K562 (cell line): ENCODE data around the gene ADM. TPM values are rescaled to one million over a fixed set of nuclear protein-coding genes. Genes with fewer than 3 reads are reported as not detected.

Experiments used
- ATAC-seq: fragments of 200-7000 bp; cut with Tn5 transposase; 3 replicates; pipeline ENCODE4 v1.9.1; 2020; ENCODE audit warnings: moderate library complexity
- BruUV-seq: library from RNA; stranded (reverse); fragments of 400-500 nt; replicated peaks from 2 replicates; lab custom pipeline; 2021; lab: Mats Ljungman, UMichigan
- CTCF ChIA-PET: fragments of 300-600 bp; formaldehyde crosslinking; extraction: SDS; loops from one replicate; lab custom pipeline; 2021; ENCODE audit warnings: low intra/inter-chr PET ratio; lab: Yijun Ruan, JAX
- POLR2A ChIA-PET: fragments of 300-600, 350-650 bp; sonication (Branson Sonifier 250); formaldehyde crosslinking; extraction: SDS; loops from one replicate; lab custom pipeline; 2021; ENCODE audit warnings: antibody characterized with exemption, inconsistent platforms; lab: Yijun Ruan, JAX
- DNase-seq, 4 experiments: peaks; one replicate each; pipeline versions ENCODE4 v3.0.0 to v3.0.0-alpha.2; 2011 to 2018; ENCODE audit warnings: low spot score in 3 of 4, mixed read lengths in 3 of 4; ENCODE audit errors: extremely low read depth in 1 of 4
- FAIRE-seq: peaks from 2 replicates; lab custom pipeline; 2011; peaks lifted over from hg19 to GRCh38; lab: Jason Lieb, UNC
- H2AFZ ChIP-seq: 2 replicates; pipeline ENCODE4 v1.6.0; 2011; ENCODE audit warnings: low read depth, low read length, control low read depth, inconsistent platforms
- H3K27ac ChIP-seq: fragments of 200-600 bp; 3 replicates; pipeline ENCODE4 v1.8.0; 2011; ENCODE audit warnings: low read depth, mild to moderate bottlenecking, control low read depth, inconsistent platforms, low read length, moderate library complexity, mixed read lengths; ENCODE audit errors: extremely low read depth
- H3K27me3 ChIP-seq, 2 experiments: fragments of 300-600 bp in 1 of 2; 2 replicates in 1 of 2; 3 replicates in 1 of 2; pipeline versions ENCODE4 v1.6.0 to v1.8.0; 2011; ENCODE audit warnings: inconsistent platforms in 2 of 2, low read length in 2 of 2, mild to moderate bottlenecking in 1 of 2, mixed read lengths in 1 of 2, moderate library complexity in 1 of 2; ENCODE audit not compliant: control insufficient read depth in 2 of 2, insufficient read depth in 2 of 2
- H3K36me3 ChIP-seq: fragments of 300-600 bp; 3 replicates; pipeline ENCODE4 v1.8.0; 2011; ENCODE audit warnings: mild to moderate bottlenecking, low read length, inconsistent platforms; ENCODE audit not compliant: control insufficient read depth, insufficient read depth
- H3K4me1 ChIP-seq, 2 experiments: fragments of 200-600 bp in 1 of 2; replicated peaks in 1 of 2; 2 replicates in 1 of 2; 3 replicates in 1 of 2; pipeline versions ENCODE4 v1.5.1 to v1.8.0; 2011; ENCODE audit warnings: inconsistent platforms in 2 of 2, low read length in 2 of 2, mild to moderate bottlenecking in 1 of 2, mixed read lengths in 1 of 2, moderate library complexity in 1 of 2; ENCODE audit not compliant: control insufficient read depth in 2 of 2, insufficient read depth in 2 of 2
- H3K4me2 ChIP-seq: 2 replicates; pipeline ENCODE4 v1.6.1; 2011; ENCODE audit warnings: low read length, control low read depth, inconsistent platforms, mixed read lengths; ENCODE audit not compliant: insufficient read depth
- H3K4me3 ChIP-seq: fragments of 200-600 bp; sonication (generic), shearing (Covaris generic); 2 replicates; pipeline ENCODE4 v1.5.1; 2016; ENCODE audit warnings: control low read depth, inconsistent platforms
- H3K79me2 ChIP-seq: fragments of 200-600 bp; 3 replicates; pipeline ENCODE4 v1.8.0; 2011; ENCODE audit warnings: low read length, inconsistent platforms; ENCODE audit not compliant: control insufficient read depth, insufficient read depth
- H3K9ac ChIP-seq, 2 experiments: 2 replicates each; pipeline versions ENCODE4 v1.6.0 to v1.6.1; 2011; ENCODE audit warnings: low read depth in 2 of 2, low read length in 2 of 2, control low read depth in 1 of 2, inconsistent platforms in 1 of 2, mild to moderate bottlenecking in 1 of 2, mixed read lengths in 1 of 2; ENCODE audit not compliant: insufficient read depth in 1 of 2
- H3K9me1 ChIP-seq: one replicate; pipeline ENCODE4 v1.6.0; 2011; ENCODE audit warnings: inconsistent platforms, mild to moderate bottlenecking, low read length, moderate library complexity; ENCODE audit not compliant: control insufficient read depth, insufficient read depth
- H3K9me3 ChIP-seq: replicated peaks from 2 replicates; pipeline ENCODE4 v1.5.1; 2011; ENCODE audit warnings: low read depth, low read length, inconsistent platforms; ENCODE audit not compliant: control insufficient read depth, insufficient read depth
- H4K20me1 ChIP-seq: replicated peaks from 2 replicates; pipeline ENCODE4 v1.6.1; 2011; ENCODE audit warnings: low read length, inconsistent platforms, mixed read lengths; ENCODE audit not compliant: control insufficient read depth, insufficient read depth
- PKNOX1 ChIP-seq: fragments of 450-650 bp; IDR thresholded peaks from 2 replicates; pipeline ENCODE4 v1.6.1; 2016
- SLC30A9 ChIP-seq: fragments of 250-450 bp; sonication (Bioruptor Pico); IDR thresholded peaks from 2 replicates; pipeline ENCODE4 v1.8.0; 2022; ENCODE audit warnings: mild to moderate bottlenecking, moderate library complexity
- SMARCA4 ChIP-seq: fragments of 450-650 bp; IDR thresholded peaks from 2 replicates; pipeline ENCODE4 v1.6.1; 2016
- ZBTB1 ChIP-seq: sonication (generic); formaldehyde crosslinking; IDR thresholded peaks from 2 replicates; pipeline ENCODE4 v1.8.1; 2023; ENCODE audit warnings: missing genetic modification reagents, low read depth, mild to moderate bottlenecking, borderline replicate concordance
- ZNF124 ChIP-seq: sonication (generic); formaldehyde crosslinking; IDR thresholded peaks from 2 replicates; pipeline ENCODE4 v1.8.1; 2022; ENCODE audit warnings: missing genetic modification reagents
- WGBS: fragments of 100-300 bp; shearing (Covaris generic); methylation state at CpG from one replicate; pipeline ENCODE4 v1.1.6; 2016; ENCODE audit warnings: low coverage, mixed read lengths; ENCODE audit not compliant: insufficient coverage; ENCODE audit errors: missing lambda C conversion rate; 5-methylcytosine and 5-hydroxymethylcytosine counted together
- in situ Hi-C: fragments of 300-500 bp; cut with MboI; formaldehyde crosslinking; loops from 4 replicates; pipeline ENCODE4 v1.15.0; 2018; ENCODE audit warnings: inconsistent platforms, mixed read lengths
- intact Hi-C: fragments of 100-400 bp; cut with micrococcal nuclease; formaldehyde crosslinking; loops from 2 replicates; pipeline ENCODE4 v1.14.2; 2022
- polyA plus RNA-seq, 8 experiments: library from polyadenylated mRNA; depleted of rRNA in 4 of 8; stranded (reverse) in 5 of 8; unstranded in 3 of 8; fragments of >200 nt; fragmentation: Nextera tagmentation in 2 of 8; fragmentation: Illumina TruSeq in 1 of 8; extraction: Ambion mirVana in 2 of 8; extraction: Trizol in 1 of 8; gene quantifications; 2 replicates each; pipeline versions ENCODE4 v1.2.1 to v1.2.3, GENCODE V29; 2011 to 2014; ENCODE audit warnings: inconsistent platforms in 1 of 8, missing spikeins in 1 of 8
- total RNA-seq, 7 experiments: library from RNA; depleted of rRNA in 6 of 7; stranded (reverse); fragments of >200 nt in 6 of 7; fragmentation: Illumina TruSeq in 2 of 7; extraction: Trizol in 2 of 7; gene quantifications; 2 replicates each; pipeline versions ENCODE4 v1.2.1 to v1.2.3, GENCODE V29; 2011 to 2021; ENCODE audit warnings: low replicate concordance in 1 of 7
- TF ChIP-seq, protein P1 (sequence below): sonication (generic); formaldehyde crosslinking; IDR thresholded peaks from 2 replicates; pipeline ENCODE4 v1.8.0; 2022; ENCODE audit warnings: mild to moderate bottlenecking, missing genetic modification reagents, borderline replicate concordance
- TF ChIP-seq, protein P2 (sequence below), 2 experiments: fragments of 450-650 bp; IDR thresholded peaks; 2 replicates each; pipeline ENCODE4 v1.6.1; 2016; ENCODE audit warnings: mild to moderate bottlenecking in 2 of 2, borderline replicate concordance in 1 of 2, low read depth in 1 of 2, moderate library complexity in 1 of 2

Gene ADM
- total and polyA plus RNA-seq, 9 of the 15 experiments (the other 6 are each of a cell fraction or from before 2014, with no cell fraction given) = 0.23 to 0.49 (median 0.32) TPM; not detected in 6

DNA sequence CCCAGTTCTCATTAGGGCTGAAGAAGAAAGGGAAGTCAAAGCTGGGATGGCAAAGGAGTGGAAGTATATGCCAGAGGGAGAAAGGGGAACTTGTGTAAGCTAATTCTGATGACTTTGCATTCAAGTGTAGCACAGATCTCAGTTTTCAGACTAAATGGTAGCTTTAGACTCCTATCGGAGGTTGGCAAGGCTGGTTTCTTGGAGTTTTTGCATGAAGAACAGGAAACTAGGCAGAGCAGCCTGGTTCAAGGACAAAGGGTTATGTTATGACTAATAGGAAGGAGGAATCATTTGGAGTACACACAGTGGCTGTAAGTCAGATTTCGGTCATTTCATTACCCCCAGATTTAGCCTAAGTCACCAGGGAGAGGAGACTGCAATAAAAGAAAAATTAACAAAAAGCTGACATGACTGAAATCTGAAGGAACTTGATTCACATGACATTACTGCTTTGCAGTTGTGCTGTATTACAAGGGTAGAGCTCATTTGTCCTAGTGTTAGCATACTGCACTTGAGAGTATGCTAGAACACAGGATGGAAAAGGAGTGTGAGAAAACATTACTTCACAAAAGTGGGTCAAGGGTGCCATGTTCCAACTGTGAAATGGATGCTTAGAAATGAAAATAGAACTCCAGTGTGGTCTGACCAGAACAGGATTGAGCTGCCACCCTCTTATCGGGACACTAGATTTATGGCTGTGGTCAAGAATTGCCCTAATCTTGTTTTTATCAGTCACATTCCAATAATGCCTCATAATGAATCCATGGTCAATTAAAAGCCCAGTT lies 23.6 kb downstream of the ADM start:
- ChIA-PET POLR2A (interaction anchor here (0.5 to 2.3 kb wide), 4 partner anchors 11 to 51 kb away, joined by 3 to 8 read pairs (median 3); no protein-coding TSS in a partner anchor), CTCF (no interaction called here)
- WGBS = 3% methylated on average over 3 of the region's 3 CpGs
- intact Hi-C loops = no loop called here
- H3K36me3 ChIP-seq = no peaks in the 10 kb centered on the region
- BruUV-seq = no TSS peak
- no peaks in the 10 kb centered on the region; a peak in 1 of 5 replicates for H3K4me1 ChIP-seq
- H3K9ac ChIP-seq = no peak overlapping the region
- no peak overlapping the region for H3K4me2 ChIP-seq
- ATAC-seq (no peak), DNase-seq (no peak), FAIRE-seq (no peak)
- no peak overlapping the region for H3K27ac ChIP-seq
- H2AFZ ChIP-seq = no peak overlapping the region
- no peak overlapping the region for H3K4me3 ChIP-seq
- no peaks in the 10 kb centered on the region for H3K9me1 ChIP-seq
- no peaks in the 10 kb centered on the region for H4K20me1 ChIP-seq
- H3K9me3 ChIP-seq = no peaks in the 10 kb centered on the region
- H3K79me2 ChIP-seq = no peaks in the 10 kb centered on the region
- in situ Hi-C loops = no loop called here
- no peaks in the 10 kb centered on the region for H3K27me3 ChIP-seq
- no peak for TF ChIP-seq ZNF124 (CRISPR knock-in tag)
- no peak for TF ChIP-seq ZBTB1
- TF ChIP-seq, protein P1, sequence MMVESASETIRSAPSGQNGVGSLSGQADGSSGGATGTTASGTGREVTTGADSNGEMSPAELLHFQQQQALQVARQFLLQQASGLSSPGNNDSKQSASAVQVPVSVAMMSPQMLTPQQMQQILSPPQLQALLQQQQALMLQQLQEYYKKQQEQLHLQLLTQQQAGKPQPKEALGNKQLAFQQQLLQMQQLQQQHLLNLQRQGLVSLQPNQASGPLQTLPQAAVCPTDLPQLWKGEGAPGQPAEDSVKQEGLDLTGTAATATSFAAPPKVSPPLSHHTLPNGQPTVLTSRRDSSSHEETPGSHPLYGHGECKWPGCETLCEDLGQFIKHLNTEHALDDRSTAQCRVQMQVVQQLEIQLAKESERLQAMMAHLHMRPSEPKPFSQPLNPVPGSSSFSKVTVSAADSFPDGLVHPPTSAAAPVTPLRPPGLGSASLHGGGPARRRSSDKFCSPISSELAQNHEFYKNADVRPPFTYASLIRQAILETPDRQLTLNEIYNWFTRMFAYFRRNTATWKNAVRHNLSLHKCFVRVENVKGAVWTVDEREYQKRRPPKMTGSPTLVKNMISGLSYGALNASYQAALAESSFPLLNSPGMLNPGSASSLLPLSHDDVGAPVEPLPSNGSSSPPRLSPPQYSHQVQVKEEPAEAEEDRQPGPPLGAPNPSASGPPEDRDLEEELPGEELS (CRISPR knock-in tag) = no peak
- TF ChIP-seq SLC30A9 (CRISPR knock-in tag) = no peak
- TF ChIP-seq SMARCA4 = no peak
- TF ChIP-seq, protein P2, sequence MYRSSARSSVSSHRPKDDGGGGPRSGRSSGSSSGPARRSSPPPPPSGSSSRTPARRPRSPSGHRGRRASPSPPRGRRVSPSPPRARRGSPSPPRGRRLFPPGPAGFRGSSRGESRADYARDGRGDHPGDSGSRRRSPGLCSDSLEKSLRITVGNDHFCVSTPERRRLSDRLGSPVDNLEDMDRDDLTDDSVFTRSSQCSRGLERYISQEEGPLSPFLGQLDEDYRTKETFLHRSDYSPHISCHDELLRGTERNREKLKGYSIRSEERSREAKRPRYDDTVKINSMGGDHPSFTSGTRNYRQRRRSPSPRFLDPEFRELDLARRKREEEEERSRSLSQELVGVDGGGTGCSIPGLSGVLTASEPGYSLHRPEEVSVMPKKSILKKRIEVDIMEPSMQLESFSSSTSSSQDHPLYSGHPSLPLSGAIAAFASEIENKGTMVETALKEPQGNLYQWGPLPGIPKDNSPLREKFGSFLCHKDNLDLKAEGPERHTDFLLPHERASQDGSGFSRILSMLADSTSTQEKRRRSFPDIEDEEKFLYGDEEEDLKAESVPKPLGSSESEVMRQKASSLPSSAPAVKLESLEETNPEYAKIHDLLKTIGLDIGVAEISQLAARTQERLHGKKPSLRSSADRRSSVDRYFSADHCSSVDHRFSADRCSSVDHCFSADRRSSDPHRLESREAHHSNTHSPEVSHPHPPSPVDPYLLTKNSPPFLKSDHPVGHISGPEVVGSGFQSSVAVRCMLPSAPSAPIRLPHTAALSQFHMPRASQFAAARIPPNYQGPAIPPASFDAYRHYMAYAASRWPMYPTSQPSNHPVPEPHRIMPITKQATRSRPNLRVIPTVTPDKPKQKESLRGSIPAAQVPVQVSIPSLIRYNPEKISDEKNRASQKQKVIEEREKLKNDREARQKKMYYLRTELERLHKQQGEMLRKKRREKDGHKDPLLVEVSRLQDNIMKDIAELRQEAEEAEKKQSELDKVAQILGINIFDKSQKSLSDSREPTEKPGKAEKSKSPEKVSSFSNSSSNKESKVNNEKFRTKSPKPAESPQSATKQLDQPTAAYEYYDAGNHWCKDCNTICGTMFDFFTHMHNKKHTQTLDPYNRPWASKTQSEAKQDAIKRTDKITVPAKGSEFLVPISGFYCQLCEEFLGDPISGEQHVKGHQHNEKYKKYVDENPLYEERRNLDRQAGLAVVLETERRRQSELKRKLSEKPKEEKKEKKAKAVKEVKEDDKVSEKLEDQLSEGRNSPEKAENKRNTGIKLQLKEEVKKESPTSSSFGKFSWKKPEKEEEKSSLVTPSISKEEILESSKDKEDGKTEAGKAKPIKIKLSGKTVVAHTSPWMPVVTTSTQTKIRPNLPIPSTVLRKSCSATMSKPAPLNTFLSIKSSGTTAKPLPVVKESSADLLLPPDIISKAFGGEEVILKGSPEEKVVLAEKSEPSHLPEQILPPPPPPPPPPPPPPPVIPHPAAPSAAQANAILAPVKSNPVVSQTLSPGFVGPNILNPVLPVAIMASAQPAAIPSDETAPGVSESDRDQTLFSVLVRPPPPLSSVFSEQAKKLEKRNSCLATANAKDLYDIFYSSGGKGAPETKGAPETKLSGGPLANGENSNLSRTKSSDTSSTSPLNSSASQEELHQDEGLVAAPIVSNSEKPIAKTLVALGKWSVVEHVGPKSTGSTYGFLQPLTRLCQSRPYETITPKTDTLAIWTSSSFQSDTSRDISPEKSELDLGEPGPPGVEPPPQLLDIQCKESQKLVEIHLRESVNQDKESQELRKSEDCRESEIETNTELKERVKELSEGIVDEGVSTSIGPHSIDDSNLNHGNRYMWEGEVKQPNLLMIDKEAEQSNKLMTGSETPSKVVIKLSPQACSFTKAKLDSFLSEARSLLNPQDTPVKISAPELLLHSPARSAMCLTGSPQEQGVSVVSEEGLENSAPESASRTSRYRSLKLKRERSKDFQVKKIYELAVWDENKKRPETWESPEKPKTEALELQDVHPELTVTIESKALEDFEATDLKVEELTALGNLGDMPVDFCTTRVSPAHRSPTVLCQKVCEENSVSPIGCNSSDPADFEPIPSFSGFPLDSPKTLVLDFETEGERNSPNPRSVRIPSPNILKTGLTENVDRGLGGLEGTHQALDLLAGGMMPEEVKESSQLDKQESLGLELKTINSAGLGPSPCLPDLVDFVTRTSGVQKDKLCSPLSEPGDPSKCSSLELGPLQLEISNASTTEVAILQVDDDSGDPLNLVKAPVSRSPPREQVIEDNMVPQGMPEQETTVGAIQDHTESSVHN (IDR thresholded peaks at IDR 0.05; ENCODE audit: borderline replicate concordance in 1 of 2, low read depth in 1 of 2) = no peak
- TF ChIP-seq PKNOX1 = peak; percentile 16; the same call in 1 of the 2 replicates
